Daoy (cell line): ENCODE measurements around the gene SCN8A. TPM values are rescaled to one million over a fixed set of nuclear protein-coding genes. Genes with fewer than 3 reads are reported as not detected.
A peak's percentile ranks its signal among the peaks of the same experiment; 100 is the strongest.

Source experiments
- DNase-seq: peaks from one replicate; pipeline ENCODE4 v3.0.0-alpha.2; 2015; ENCODE audit warnings: low read depth
- total RNA-seq: library from RNA; depleted of rRNA; stranded (reverse); fragments of >200 nt; shearing (Covaris generic); gene quantifications from 2 replicates; pipeline ENCODE4 v1.2.3, GENCODE V29; 2014

SCN8A gene
- total RNA-seq, 1 experiment from 2014 or later, result 3.0 TPM

DNA sequence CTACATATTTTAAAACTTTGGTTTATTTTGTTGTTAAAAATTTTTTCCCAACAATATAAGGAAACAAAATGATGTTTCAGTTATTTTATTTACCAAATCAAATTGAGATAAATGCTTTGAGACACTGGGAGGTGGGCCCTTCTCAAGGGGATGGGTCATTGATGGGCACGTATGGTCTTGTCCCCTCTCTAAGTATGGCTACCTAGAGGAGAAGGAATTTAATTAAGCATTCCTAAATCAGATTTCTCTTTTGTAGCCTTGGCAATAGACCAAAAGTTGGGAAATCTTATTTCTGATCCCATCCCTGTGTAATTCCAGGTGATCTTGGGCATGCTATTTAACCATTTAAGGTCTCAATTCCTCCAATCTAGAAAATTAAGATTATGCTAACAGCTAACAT lies 79.0 kb downstream of the SCN8A start:
- no peak for DNase-seq

DNA sequence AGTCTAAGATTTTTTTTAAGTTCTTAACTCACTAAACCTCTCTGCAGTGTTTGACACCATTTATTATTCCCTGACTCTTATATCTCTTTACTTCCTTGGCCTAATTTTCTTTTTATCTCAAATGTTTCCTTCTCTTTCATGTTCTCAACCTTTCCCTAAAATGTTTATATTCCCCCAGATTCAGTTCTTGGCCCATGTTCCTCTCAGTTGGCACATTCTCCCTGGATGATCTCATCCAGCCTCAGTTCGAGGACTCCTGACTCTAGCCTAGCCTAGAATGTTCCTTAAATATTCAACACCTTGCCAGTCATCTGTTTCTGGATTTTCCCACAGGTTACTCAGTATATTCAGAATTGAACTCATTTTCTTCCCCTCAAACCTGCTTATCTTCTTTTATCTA lies 81.3 kb downstream of the SCN8A start:
- DNase-seq, result no peak

DNA sequence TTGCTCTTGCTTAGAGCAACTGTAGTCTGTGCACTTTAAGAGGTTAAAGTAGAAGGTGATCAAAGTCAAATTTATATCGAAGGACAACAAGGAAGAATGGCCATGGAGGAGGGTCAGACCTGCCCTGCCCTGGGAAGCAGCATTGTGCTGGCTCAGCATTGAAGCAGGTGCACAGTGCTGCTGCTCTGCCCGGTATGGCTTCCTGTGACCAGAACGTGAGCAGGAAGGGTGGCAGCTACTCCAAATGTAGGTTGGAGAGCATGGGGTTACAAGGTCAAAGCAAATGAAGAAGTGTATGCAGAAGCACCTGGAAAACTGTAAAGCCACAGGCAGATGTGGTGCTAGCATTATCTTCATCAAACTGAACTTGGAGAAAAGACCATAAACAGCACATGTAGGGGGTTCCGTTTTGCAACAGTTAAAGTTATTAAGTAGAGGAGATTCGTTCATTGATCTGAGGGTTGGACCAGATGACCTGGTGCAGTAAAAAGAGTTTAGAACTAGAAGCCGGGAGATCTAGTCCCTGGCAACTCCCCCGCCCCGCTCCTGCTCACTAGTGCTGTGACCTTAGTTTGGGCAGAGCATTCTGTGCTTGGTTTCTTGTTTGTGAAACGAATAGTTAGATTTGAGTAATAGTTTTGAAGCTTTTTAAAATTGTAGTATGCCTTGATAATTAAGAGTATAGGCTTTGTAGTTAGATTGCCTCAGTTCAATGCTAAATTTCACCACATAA lies 84.2 kb downstream of the SCN8A start:
- no peak for DNase-seq

DNA sequence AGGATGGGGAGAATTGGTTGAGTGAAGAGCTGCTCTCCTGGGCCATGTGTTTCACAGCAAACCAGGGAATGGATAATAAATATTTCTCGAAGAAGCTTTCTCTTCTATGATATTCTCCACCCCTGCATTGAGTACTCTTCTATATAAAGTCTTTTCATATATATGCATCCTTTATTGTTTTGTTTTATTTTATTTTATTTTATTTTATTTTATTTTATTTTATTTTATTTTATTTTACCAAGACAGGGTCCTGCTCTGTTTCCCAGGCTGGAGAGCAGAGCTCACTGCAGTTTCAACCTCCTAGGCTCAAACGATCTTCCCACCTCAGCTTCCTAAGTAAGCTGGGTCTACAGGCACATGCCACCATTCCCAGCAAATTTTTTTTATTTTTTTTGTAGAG lies 85.8 kb downstream of the SCN8A start:
- DNase-seq, result no peak

DNA sequence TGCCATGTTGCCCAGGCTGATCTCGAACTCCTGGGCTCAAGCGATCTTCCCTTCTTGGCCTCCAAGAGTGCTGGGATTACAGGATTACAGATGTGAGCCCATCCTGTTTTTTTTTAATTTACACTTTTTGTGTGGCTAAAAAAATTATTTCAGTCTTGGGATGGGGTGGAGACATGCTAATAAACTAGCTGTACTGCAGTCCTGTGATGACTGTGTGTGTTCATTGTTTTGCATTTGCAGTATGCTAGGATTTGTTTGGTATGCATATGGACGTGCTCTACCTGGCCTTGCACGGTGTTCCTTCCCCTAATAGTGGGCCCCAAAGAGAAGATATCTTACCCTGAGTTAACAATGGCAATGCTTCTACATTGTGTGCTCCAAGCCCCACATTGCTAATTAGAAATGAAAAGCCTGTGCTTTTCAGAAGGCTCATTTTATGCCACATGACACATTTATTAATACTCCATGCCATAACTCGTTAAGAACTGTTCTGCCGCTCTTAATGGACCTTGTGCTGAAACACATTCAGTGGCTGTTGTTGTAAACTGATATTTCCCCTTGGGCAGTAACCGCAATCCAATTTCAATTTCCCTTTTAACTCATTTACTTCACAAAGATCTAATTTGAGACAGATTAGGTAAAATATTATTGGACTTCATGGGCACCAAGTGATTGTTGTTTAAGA lies 86.4 kb downstream of the SCN8A start:
- DNase-seq, result no peak

DNA sequence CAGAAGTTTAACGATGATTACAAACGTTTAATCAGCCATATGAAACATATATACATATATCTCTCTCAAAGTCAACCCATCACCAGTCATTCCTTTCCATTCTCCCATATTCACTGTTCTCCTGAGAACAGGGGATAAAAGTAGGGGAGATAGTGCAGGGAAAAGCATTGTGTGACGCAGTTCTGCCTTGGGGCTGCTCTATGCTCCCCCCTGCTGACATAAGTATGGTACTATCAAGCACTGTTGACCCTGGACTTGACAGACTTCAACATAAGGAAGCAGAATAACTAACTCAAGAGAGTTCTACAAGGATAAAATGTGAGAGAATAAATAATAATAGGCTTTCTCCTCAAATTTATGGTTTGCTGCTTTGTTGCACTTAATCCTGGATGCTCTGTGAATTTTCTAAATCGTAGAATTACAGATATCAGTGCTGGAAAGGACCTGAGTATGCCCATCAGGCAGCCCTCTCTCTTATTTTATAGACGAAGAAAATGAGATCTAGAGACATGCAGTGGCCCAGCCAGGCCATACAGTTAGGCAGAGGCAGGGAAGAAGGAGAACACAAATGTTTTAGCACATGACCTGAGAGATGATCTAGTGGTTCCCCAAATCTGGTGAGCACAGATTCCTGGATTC lies 87.2 kb downstream of the SCN8A start:
- peak; percentile 67 for DNase-seq

DNA sequence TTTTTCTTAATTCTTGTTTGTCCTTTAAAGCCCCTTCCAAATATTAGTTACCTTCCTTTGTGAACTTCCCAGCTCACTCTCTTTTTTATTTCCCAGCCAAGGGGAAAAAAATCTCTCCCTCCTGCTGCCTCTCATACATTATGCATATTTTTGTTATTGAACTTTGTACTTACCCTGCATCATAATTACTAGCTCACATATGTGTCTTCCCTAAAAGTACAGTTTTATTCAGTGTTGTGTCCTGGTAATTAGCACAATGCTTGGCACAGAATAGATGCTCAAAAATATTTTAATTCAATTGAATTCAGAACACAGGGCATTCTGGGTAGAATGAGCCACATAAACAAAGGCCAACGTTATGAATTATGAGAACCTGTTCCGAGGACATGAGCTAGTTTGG lies 91.9 kb downstream of the SCN8A start:
- no peak for DNase-seq

DNA sequence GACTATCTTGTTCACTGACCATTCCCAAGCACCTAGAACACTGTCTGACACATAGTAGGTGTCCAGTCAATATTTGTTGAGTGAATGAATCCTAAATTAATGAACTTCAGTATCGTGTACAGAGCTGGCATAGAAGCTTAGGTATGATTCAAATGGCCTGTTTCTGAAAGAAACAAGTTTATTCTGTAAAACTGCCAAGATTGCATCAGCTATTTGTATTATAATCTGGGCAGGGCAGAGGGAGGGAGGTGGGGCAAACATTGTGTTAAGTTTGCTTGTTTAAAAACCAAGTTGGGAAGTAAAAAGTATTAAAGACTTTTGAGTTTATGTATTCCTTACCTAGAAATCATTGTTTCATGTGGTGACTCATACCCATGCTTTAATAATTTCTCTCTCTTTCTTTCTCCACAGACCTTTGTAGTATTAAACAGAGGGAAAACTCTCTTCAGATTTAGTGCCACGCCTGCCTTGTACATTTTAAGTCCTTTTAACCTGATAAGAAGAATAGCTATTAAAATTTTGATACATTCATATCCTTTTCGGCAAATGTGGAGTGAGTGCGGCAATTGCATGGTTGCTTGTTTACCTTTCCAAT lies 92.8 kb downstream of the SCN8A start:
- peak; percentile 13 for DNase-seq

DNA sequence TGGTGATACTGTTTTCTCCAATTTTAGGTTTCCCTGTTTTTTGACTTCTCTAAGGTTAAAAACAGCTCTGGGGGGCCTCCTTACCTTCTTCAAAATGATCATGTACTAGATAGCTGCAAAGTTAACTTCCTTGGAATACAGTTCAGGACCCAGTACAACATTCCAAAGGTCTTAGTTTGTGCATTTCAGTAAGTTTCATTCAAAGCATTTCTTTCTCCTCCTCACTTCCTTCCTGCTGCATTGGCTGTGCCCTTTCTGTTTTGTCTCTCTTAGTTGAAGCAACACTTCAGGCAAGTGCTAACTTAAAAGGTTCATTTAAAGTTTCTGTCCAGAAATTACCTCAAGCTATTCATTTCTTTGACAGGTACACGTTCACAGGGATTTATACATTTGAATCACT lies 95.7 kb downstream of the SCN8A start:
- no peak for DNase-seq

DNA sequence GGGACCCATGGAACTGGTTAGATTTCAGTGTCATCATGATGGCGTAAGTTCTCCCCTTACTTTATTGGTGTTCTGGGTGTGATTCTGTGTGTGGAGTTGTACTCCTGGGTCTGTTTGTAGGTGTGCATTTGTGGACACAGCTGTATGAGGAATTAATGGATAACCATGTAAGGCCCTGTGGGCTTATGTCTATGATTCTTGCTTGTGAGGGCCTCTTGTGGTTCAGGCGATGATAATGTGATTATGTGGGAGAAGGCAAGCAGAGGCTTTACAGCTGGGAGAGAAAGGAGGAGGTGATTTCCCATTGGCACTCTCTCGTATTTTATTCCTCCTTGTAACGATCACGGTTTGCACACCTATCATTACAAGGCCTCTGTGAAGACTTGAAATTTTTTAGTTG lies 96.1 kb downstream of the SCN8A start:
- DNase-seq, result peak; percentile 11

DNA sequence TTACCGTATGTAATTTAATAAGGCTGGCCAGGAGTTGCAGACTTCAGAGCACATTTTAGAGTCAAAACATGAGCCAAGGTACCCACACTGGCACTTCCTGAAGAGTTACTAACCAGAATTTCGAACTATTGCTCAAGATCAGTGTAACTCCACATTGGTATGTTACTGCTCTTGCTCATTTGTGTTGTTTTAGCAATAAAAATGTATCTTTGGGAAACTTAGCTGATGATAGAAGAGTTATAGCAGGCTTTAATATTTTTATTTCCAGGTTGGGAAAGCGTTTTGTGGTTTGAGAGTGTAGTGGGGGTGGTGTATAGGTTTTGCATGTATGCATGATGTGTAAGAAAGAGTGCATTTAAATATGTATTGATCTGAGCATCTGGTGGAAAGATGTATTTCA lies 96.6 kb downstream of the SCN8A start:
- DNase-seq, result no peak

DNA sequence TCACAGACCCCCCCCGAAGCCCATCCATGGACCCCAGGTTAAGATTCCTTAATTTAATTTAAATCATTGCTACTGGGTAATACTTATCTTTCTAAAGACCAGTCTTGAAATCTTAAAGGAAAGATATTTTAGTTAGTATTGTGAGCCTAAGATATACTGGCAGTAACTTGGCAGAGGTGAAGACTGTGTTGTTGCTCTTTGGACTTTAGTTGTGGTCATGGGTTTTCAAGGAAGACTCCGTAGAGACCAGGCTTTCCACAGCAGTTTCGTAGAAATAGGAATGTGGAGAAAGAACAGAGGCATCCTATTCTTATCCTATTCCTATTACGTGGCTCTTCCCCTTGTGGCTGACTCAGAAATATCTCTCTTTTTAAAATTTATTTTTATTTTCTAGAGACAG lies 99.0 kb downstream of the SCN8A start:
- no peak for DNase-seq

DNA sequence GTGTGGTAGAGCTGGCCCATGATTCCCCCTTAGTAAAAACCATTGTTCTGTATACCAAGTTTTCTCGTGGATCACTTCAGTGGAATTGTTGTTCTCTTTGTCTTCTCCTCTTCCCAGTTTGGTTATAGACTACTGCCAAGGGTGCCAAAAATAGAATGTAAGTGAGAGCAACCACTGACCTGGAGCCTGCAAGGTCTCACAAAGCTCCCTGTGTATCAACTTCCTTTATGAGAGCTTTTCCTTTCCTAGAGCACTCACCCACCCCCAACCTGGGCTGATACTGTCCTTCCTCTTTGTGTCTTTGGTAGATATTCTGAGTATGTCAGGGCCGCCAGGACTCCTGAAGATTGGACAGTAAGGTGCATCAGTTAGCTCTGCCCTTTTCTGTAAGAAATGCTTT lies 101.0 kb downstream of the SCN8A start:
- no peak for DNase-seq

DNA sequence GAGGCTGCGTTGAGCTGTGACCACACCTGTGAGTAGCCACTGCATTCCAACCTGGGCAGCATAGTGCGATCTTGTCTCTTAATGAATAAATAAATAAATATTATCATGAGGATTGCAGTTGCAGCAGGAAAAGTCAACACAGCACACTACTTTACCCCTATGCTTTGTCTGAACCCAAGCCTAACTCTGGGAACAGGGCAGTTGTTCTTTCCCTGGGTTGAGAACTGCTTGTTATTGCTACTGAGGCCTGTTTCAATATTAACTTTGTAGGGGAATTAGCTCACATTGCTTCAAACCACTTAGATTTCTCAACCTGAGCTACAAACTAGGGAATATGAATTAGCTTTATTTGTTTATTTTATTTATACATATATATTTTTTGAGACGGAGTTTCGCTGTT lies 102.5 kb downstream of the SCN8A start:
- no peak for DNase-seq

DNA sequence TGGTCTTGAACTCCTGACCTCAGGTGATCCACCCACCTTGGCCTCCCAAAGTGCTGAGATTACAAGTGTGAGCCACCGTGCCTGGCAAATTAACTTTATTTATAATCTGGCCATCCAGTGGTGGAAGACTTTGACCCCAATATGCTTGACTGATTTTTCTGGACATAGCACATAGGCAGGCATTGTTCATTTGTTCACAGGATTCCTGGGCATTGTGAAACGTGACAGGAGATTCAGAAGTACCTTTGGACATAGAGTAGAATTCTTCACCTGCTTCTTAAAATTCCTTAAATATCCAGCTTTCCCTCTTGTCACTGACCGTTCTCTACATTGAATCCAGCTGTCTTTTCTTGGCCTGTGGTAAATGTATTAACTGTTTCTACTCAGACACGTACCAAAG lies 103.1 kb downstream of the SCN8A start:
- DNase-seq, result no peak

DNA sequence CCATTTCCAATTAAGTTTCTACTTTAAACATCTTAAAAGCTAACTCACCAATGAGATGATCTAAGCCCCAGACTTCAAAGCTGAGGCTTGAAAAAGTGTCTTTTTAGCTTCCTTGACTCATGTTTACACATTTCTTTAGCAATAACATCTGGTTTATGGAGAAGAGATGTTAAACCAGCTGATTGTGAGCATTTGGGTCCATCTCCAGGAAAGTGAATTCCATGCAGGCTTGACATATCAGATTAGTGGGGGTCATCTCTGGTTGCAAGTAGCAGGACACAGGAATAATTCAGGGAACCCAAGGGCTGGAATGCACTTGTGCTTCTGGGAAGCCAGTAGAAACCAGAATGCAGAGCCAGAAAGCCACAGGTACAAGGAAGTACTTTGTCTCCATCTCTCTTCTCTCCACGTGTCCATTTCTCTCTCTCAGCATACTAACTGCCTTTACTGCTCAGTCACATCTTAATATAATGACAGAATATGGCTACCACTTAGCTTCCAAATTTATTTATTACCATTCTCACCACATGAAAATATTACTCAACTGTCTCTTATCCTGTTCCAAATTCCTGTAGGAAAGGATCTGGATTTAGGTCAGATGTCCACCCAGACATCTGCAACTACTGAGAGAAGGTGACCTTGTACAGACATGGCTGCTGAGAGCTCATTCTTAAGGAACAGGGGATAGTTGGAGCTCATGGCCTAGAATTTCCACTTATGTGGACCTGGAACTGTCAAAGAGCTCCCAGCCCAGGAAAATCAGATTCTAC lies 104.4 kb downstream of the SCN8A start:
- DNase-seq, result no peak

DNA sequence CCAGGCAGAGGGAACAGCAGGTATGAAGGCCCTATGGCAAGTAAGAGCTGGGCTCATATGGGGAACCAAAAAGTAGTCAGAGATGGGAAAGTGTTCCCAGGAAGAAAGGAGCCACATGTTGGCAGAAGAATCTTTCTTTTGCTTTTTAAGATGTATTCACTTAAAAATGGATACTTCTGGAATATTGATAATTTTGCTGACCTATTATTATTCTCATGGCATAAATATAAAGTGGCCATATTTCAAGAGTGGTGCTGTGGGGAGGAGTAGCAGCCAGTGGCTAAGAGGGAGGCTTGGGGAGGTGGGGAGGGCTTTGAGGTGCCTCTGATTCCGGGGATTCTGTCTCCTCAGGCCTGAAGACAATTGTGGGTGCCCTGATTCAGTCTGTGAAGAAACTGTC lies 108.2 kb downstream of the SCN8A start:
- no peak for DNase-seq

DNA sequence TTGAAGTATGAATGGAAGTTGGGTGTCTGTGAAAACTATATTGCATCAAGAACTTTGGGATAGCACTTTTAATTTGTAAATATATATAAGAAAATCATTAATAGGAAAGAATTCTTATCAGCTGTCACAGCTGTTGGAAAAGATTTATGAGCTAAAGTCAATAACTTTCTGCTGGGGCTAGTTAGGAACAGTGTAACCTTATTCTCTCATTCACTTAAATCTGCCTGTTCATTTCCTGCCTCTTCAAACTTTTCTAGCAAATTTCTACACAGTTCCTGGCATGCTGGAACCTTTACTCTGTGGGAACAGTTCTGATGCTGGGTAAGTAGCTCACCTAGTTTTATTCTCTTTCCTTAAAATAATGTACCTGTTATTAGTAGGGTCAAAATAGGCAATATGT lies 109.9 kb downstream of the SCN8A start:
- no peak for DNase-seq

DNA sequence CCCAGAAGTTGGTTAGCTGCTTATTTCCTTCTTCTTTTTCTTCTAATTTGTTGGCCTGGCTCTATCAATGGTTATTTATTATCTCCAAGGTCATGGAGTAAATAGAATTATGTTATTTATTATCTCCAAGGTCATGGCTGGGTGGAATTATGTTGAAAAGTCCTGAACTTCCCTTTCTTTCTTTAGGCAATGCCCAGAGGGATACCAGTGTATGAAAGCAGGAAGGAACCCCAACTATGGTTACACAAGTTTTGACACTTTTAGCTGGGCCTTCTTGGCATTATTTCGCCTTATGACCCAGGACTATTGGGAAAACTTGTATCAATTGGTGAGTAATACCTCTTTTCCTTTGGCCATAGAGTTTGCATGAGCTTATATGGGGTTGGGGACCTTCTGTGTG lies 111.6 kb downstream of the SCN8A start:
- DNase-seq, result no peak

DNA sequence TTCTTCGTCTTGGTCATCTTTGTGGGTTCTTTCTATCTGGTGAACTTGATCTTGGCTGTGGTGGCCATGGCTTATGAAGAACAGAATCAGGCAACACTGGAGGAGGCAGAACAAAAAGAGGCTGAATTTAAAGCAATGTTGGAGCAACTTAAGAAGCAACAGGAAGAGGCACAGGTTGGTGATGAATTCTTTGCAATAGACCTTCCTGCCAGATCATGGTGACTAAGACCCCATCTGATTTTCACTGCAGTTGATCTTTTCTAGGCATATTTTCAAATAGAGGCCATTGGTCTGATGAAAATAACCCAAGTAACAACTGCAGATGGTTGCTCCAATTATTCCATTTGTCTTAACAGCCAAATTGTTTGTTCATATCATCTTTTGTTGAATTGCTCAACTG lies 114.4 kb downstream of the SCN8A start:
- no peak for DNase-seq

DNA sequence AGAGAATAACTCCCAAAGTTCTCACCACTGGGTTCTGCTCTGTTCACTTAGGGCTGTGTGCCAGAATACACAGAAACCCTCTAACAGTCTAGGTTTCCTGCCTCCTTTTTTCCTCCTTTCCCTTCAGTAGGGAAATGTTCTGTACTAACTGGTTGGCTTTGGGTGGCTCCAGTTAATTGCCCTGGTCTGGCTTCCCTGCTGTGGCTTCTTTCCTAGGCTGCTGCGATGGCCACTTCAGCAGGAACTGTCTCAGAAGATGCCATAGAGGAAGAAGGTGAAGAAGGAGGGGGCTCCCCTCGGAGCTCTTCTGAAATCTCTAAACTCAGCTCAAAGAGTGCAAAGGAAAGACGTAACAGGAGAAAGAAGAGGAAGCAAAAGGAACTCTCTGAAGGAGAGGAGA lies 115.2 kb downstream of the SCN8A start:
- DNase-seq, result no peak

DNA sequence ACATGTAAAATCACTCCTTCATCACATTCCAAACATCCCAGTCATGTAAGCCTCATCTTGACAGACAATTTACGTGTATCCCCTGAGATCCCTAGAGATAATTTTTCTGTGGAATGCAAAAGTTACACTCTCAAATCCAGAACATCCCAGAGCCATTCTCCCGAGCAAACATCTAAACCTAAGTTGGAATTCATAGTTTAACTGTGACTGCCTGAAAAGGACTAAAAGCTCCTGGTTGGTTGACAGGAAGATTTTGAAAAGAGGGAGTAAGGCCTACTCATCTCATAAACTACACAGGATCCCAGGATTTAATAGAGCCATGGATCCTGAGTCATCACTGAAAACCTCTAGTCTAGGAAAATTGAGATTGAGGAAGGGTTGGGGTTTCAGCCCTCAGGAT lies 123.6 kb downstream of the SCN8A start:
- DNase-seq, result peak; percentile 35
